Measurements from ENCODE around the gene CXCL10. TPM values are rescaled to one million over a fixed set of nuclear protein-coding genes. Genes with fewer than 3 reads are reported as not detected.

The CXCL10 gene
- total and polyA plus RNA-seq, 12 donors: 0.28 to 41.4 (median 1.4) TPM; not detected in 1

GRCh38 chr4:76016393-76016792, 6.9 kb downstream of the CXCL10 start:
- WGBS, 4 donors: 77 to 86% (median 83%) methylated on average over 2 of the region's 2 CpGs
- intact Hi-C loops (cut with DNase I): no loop called here
- no peaks in the 10 kb centered on the region for H3K9me3 ChIP-seq (replicated peaks in 1 of 3)
- no peak overlapping the region for H3K4me3 ChIP-seq
- H3K27ac ChIP-seq: no peak overlapping the region
- H3K4me1 ChIP-seq (replicated peaks in 1 of 2): no peaks in the 10 kb centered on the region
- TF ChIP-seq POLR2A (IDR thresholded peaks at IDR 0.05) (no peak), CTCF (IDR thresholded peaks at IDR 0.05) (no peak)
- no peaks in the 10 kb centered on the region for H3K27me3 ChIP-seq
- no peak for DNase-seq
- no peaks in the 10 kb centered on the region for H3K36me3 ChIP-seq (replicated peaks in 1 of 2)

DNA sequence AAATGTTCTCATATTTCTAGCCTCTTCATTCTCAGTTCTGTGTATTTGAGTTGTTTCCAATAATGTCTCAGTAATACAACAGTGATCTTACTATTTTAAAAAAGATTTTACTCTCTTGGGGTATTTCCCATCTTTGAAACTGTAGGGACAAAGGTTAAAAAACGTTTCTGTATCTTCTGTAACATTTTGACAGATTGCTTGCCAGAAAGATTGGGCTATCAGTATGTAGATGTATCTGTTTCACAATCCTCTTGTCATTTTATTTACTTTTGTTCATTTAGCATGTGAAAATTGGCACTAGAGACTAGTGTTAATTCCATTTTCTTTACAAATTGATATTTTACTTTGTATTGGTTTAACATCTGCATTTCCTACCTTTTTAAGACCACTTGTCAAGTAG, 9.8 kb downstream of the CXCL10 start:
- Histone ChIP-seq H3K27ac (no peak overlapping the region), H3K4me3 (no peak overlapping the region), H3K9me3 (replicated peaks in 1 of 3) (no peaks in the 10 kb centered on the region), H3K27me3 (no peaks in the 10 kb centered on the region), H3K4me1 (replicated peaks in 1 of 2) (no peaks in the 10 kb centered on the region), H3K36me3 (replicated peaks in 1 of 2) (no peaks in the 10 kb centered on the region)
- WGBS, 4 donors: 9 to 24% (median 17%) methylated on average over 1 of the region's 1 CpG
- intact Hi-C loops (cut with DNase I): no loop called here
- TF ChIP-seq POLR2A (IDR thresholded peaks at IDR 0.05) (no peak), CTCF (IDR thresholded peaks at IDR 0.05) (no peak)
- no peak for DNase-seq

GRCh38 chr4:76012388-76012801, 10.9 kb downstream of the CXCL10 start:
- no peaks in the 10 kb centered on the region for H3K36me3 ChIP-seq (replicated peaks in 1 of 2)
- peak overlapping the region in 4 of 5 donors; percentile 12 to 74 (median 48) for H3K27ac ChIP-seq
- no peaks in the 10 kb centered on the region for H3K9me3 ChIP-seq (replicated peaks in 1 of 3)
- TF ChIP-seq POLR2A (IDR thresholded peaks at IDR 0.05) (no peak), CTCF (IDR thresholded peaks at IDR 0.05) (no peak)
- 20 to 50% (median 33%) methylated on average over 1 of the region's 1 CpG for WGBS, 4 donors
- no peaks in the 10 kb centered on the region for H3K27me3 ChIP-seq
- intact Hi-C loops (cut with DNase I): no loop called here
- no peaks in the 10 kb centered on the region for H3K4me1 ChIP-seq (replicated peaks in 1 of 2)
- no peak overlapping the region for H3K4me3 ChIP-seq
- DNase-seq: no peak

DNA sequence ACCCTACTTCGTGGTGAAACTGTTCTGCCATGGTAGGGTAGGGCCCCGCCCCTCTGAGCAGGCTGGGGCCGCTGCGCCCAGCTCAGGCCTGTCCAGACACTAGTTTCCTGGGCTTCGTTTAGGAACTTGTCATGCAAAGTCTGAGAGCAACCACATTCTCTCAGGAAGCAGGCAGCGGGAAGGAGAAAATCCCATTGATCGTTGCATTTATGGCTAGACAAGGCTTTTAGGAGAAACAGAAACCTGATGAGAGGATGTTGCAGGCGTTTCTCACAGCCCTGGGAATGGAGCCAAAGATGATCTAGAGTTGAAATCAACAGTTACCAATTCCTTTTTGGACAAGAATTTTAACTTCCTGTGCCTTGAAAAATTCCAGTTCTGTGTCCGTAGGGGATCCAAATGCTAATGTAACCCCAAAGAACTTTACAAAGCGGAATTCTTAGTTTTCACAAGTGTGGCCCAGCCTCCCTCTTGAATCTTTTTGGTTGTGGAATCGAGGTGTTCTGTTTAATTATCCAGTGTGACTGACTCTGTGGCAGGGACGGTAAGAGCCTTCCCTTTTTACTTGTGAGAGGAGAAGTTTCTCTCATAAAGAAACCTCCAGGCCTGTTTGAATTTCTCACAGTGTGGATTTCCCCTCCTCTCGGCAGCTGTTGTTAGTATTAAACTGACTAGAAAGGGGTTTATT, 11.5 kb downstream of the CXCL10 start:
- H3K36me3 ChIP-seq (replicated peaks in 1 of 2): no peaks in the 10 kb centered on the region
- no peaks in the 10 kb centered on the region for H3K9me3 ChIP-seq (replicated peaks in 1 of 3)
- no peaks in the 10 kb centered on the region for H3K4me1 ChIP-seq (replicated peaks in 1 of 2)
- peak in 5 of 7 donors; percentile 30 to 73 (median 34) for DNase-seq
- 35 to 50% (median 46%) methylated on average over 12 to 13 of the region's 13 CpGs for WGBS, 4 donors
- H3K4me3 ChIP-seq: peak overlapping the region in 1 of 4 donors; percentile 33
- TF ChIP-seq POLR2A (IDR thresholded peaks at IDR 0.05) (no peak), CTCF (IDR thresholded peaks at IDR 0.05) (no peak)
- no peaks in the 10 kb centered on the region for H3K27me3 ChIP-seq
- H3K27ac ChIP-seq: peak overlapping the region in 4 of 5 donors; percentile 14 to 74 (median 48)
- intact Hi-C loops (cut with DNase I): no loop called here
